Pancreas (tissue), 10 donors: Measurements from ENCODE around the gene SMG7. TPM values are rescaled to one million over a fixed set of nuclear protein-coding genes. Genes with fewer than 3 reads are reported as not detected.

ENCODE experiments used
- ATAC-seq, 4 donors: fragments of 200-7000 bp; cut with Tn5 transposase; one replicate each; pipeline versions ENCODE4 v1.8.0 to v1.9.1; 2020; ENCODE audit warnings: mild to moderate bottlenecking in 4 of 4, moderate library complexity in 4 of 4
- DNase-seq, 6 donors: peaks; one replicate each; pipeline ENCODE4 v3.0.0-alpha.2; 2020
- FAIRE-seq: peaks from 2 replicates; lab custom pipeline; 2012; peaks lifted over from hg19 to GRCh38; lab: Jason Lieb, UNC
- H3K27ac ChIP-seq, 4 donors: fragments of 200-600 bp; sonication (generic); 1 replicate in 3 of 4; 2 replicates in 1 of 4; pipeline versions ENCODE4 v1.5.0 to v1.8.0; 2020
- H3K27me3 ChIP-seq, 4 donors: fragments of 200-600 bp; one replicate each; pipeline ENCODE4 v1.8.0; 2021
- H3K36me3 ChIP-seq, 3 donors: fragments of 200-600 bp; sonication (generic) in 1 of 3; one replicate each; pipeline versions ENCODE4 v1.5.0 to v1.8.0; 2020 to 2021
- H3K4me1 ChIP-seq, 3 donors: fragments of 200-600 bp; one replicate each; pipeline ENCODE4 v1.8.0; 2021
- H3K4me3 ChIP-seq, 4 donors: fragments of 200-600 bp; sonication (generic) in 2 of 4; one replicate each; pipeline versions ENCODE4 v1.5.0 to v1.8.0; 2020 to 2021
- H3K9me3 ChIP-seq, 4 donors: fragments of 200-600 bp; one replicate each; pipeline ENCODE4 v1.8.0; 2021
- WGBS, 2 donors: extraction: QIAGEN DNeasy Blood & Tissue Kit; methylation state at CpG; one replicate each; pipeline ENCODE4 v1.1.7; 2013; 5-methylcytosine and 5-hydroxymethylcytosine counted together
- intact Hi-C, 3 donors: fragments of 100-400 bp; cut with DNase I; formaldehyde crosslinking; loops; one replicate each; pipeline versions ENCODE4 v1.11.1 to v1.14.2; 2022
- polyA plus RNA-seq, 2 donors: library from polyadenylated mRNA; stranded (reverse); fragments of 200-250 nt; gene quantifications; one replicate each; pipeline ENCODE4 v1.2.3, GENCODE V29; 2013
- total RNA-seq, 6 donors: library from RNA; stranded (reverse); fragmentation: NEBNext Ultra II Directional in 4 of 6; extraction: Animal tissue kit (Norgen Biotek cat#: 25700) in 4 of 6; gene quantifications; one replicate each; pipeline versions ENCODE4 v1.2.1 to v1.2.4, GENCODE V29; 2021 to 2023
- TF ChIP-seq, protein P1 (sequence below), 4 donors: fragments of 200-600 bp; sonication (generic) in 3 of 4; IDR thresholded peaks; one replicate each; pipeline versions ENCODE4 v1.5.0 to v1.8.0; 2021; ENCODE audit warnings: antibody characterized with exemption in 4 of 4
- donor health status: healthy with polysubstance abuse.
- donor health status: DM: no; HTN: no; CAD: no; lungs with moderate emphysema.
- donor health status: DM: no; HTN: no; CAD: no.
- donor health status: control.
- donor health status: control.
- donor health status: Bipolar disorder and iron deficiency.
- donor health status: DM: yes; HTN: yes; CAD: no.
- donor health status: DM: no; HTN: no; CAD: no.
- donor health status: DM: no; HTN: no; CAD: no.
- donor health status: DM: yes; HTN: yes; CAD: no.

SMG7 gene
- total and polyA plus RNA-seq, 8 donors = 11.7 to 36.5 (median 23.9) TPM

DNA sequence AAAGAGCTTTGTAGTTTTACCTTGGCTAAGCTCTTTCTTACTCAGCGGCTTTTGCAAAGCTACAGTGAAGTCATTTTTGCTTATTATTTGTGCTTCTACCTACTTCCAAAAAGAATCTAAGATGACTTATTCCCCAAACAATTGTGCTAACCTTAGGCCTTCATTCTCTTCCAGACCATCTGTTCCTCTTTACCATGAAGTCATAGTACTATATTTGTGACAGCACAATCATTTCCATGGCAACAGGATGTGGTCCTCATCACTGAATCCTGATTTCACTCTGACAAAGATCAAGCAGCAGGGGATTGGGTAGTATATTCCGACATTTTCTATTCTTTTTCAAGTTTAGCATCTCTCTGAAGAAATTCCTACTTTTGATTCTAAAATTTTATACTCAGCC, 29.3 kb upstream of the SMG7 start:
- Histone ChIP-seq H3K9me3 (no peaks in the 10 kb centered on the region), H3K36me3 (no peaks in the 10 kb centered on the region), H3K4me1 (no peaks in the 10 kb centered on the region), H3K27me3 (no peaks in the 10 kb centered on the region), H3K4me3 (no peak overlapping the region), H3K27ac (no peak overlapping the region)
- ATAC-seq (no peak), DNase-seq (no peak), FAIRE-seq (no peak)
- WGBS, 2 donors = 90 to 92% methylated on average over 2 of the region's 2 CpGs
- intact Hi-C loops = no loop called here
- TF ChIP-seq, protein P1, sequence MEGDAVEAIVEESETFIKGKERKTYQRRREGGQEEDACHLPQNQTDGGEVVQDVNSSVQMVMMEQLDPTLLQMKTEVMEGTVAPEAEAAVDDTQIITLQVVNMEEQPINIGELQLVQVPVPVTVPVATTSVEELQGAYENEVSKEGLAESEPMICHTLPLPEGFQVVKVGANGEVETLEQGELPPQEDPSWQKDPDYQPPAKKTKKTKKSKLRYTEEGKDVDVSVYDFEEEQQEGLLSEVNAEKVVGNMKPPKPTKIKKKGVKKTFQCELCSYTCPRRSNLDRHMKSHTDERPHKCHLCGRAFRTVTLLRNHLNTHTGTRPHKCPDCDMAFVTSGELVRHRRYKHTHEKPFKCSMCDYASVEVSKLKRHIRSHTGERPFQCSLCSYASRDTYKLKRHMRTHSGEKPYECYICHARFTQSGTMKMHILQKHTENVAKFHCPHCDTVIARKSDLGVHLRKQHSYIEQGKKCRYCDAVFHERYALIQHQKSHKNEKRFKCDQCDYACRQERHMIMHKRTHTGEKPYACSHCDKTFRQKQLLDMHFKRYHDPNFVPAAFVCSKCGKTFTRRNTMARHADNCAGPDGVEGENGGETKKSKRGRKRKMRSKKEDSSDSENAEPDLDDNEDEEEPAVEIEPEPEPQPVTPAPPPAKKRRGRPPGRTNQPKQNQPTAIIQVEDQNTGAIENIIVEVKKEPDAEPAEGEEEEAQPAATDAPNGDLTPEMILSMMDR (IDR thresholded peaks at IDR 0.05) = no peak

DNA sequence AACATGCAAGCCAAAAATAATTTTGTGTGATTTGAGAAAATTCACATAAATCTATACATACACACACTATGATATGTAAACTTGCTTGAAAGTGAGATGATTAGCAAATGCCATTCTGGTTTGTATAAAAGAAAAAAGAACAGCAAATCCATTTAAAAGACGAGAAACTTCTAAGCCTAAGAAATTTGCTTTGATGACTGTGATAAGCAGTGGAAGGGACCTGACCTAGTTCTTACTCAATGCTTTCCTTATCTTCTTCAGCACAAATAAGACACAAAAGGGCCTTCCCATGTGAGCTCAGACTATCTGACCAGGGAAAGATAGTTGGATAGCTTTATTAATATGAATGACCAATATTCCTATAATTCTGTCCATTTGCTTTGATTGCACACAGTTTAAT, 28.8 kb upstream of the SMG7 start:
- TF ChIP-seq, protein P1 (IDR thresholded peaks at IDR 0.05) = no peak
- Histone ChIP-seq H3K36me3 (no peaks in the 10 kb centered on the region), H3K4me1 (no peaks in the 10 kb centered on the region), H3K4me3 (no peak overlapping the region), H3K27me3 (no peaks in the 10 kb centered on the region), H3K27ac (no peak overlapping the region), H3K9me3 (no peaks in the 10 kb centered on the region)
- intact Hi-C loops = no loop called here
- ATAC-seq (no peak), DNase-seq (no peak), FAIRE-seq (no peak)
- 35 to 48% methylated on average over 1 of the region's 1 CpG for WGBS, 2 donors

DNA sequence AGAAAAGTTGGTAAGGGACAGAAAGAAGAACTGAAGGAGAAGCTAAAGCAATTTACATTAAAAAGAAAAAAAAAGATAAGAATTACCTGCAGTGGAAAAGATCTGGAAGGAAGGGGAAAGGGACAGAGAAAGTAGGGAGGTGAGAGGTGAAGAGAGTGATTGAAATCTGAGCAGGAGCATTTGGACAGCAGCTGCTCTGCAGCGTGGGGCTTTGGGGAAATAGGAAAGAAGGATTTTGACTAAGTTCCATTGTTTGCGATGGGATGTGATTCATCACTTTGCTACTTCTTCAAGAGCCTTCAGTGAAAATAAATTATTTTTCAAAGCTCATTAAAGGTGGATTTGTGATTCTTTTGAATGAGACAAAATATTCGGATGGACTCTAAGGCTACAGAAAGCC, 28.1 kb upstream of the SMG7 start:
- no peaks in the 10 kb centered on the region for H3K9me3 ChIP-seq
- ATAC-seq = no peak
- H3K4me1 ChIP-seq = no peaks in the 10 kb centered on the region
- TF ChIP-seq, protein P1 (IDR thresholded peaks at IDR 0.05) = no peak
- FAIRE-seq = no peak
- no peak overlapping the region for H3K27ac ChIP-seq
- intact Hi-C loops = no loop called here
- no peak for DNase-seq
- WGBS, 2 donors = 66 to 68% methylated on average over 3 of the region's 3 CpGs
- H3K4me3 ChIP-seq = no peak overlapping the region
- H3K36me3 ChIP-seq = no peaks in the 10 kb centered on the region
- no peaks in the 10 kb centered on the region for H3K27me3 ChIP-seq

DNA sequence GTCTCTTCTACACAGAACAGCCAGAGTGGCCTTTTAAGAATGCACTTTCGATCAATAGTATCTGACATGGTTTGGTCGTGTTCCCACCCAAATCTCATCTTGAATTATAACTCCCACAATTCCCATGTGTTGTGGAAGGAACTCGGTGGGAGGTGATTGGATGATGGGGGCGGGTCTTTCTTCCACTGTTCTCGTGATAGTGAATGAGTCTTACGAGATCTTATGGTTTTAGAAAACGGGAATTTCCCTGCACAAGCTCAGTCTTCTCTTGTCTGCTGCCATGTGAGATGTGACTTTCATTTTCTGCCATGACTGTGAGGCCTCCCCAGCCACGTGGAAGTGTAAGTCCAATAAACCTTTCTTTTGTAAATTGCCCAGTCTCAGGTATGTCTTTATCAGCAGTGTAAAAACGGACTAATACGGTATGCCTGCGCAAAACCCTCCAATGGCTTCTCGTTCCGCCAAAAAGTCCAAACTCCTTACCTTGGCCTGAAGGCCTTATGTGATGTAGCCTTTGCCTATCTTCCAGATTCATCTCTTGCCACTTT, 23.0 kb upstream of the SMG7 start:
- no peak for DNase-seq
- 75 to 86% methylated on average over 13 of the region's 13 CpGs for WGBS, 2 donors
- TF ChIP-seq, protein P1 (IDR thresholded peaks at IDR 0.05) = no peak
- Histone ChIP-seq H3K4me3 (no peak overlapping the region), H3K9me3 (no peaks in the 10 kb centered on the region), H3K4me1 (no peaks in the 10 kb centered on the region), H3K27me3 (no peaks in the 10 kb centered on the region), H3K36me3 (no peaks in the 10 kb centered on the region), H3K27ac (no peak overlapping the region)
- FAIRE-seq = no peak
- intact Hi-C loops = no loop called here
- ATAC-seq = no peak

DNA sequence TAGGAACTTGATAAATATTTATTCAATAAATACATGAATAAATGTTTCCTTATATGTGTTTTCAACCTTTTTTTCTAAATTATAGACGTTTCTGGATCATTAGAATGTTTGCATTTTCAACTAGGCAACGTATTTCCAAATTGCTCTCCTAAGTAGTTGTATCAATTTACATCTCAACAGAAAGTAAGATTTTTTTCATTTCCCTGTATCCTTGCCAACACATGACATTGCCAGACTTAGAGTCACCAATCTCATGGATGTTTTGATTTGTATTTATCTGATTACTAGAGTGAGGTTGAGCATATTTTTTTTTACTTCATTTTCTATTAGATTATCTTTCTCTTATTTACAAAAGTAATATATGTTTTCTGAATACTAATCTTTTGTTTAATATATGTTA, 22.2 kb upstream of the SMG7 start:
- DNase-seq (no peak), FAIRE-seq (no peak), ATAC-seq (no peak)
- no peaks in the 10 kb centered on the region for H3K9me3 ChIP-seq
- H3K4me3 ChIP-seq = no peak overlapping the region
- H3K36me3 ChIP-seq = no peaks in the 10 kb centered on the region
- H3K27ac ChIP-seq = no peak overlapping the region
- intact Hi-C loops = no loop called here
- TF ChIP-seq, protein P1 (IDR thresholded peaks at IDR 0.05) = no peak
- WGBS, 2 donors = 19% methylated on average over 2 of the region's 2 CpGs
- no peaks in the 10 kb centered on the region for H3K4me1 ChIP-seq
- H3K27me3 ChIP-seq = no peaks in the 10 kb centered on the region
